Measurements from ENCODE around the gene TMEM270.
A peak's percentile ranks its signal among the peaks of the same experiment; 100 is the strongest.
"Not testable (repeated sequence)": the region's sequence is repeated elsewhere in the genome, so short reads cannot be mapped to it uniquely, and the experiment has no call there.

TMEM270 gene

DNA sequence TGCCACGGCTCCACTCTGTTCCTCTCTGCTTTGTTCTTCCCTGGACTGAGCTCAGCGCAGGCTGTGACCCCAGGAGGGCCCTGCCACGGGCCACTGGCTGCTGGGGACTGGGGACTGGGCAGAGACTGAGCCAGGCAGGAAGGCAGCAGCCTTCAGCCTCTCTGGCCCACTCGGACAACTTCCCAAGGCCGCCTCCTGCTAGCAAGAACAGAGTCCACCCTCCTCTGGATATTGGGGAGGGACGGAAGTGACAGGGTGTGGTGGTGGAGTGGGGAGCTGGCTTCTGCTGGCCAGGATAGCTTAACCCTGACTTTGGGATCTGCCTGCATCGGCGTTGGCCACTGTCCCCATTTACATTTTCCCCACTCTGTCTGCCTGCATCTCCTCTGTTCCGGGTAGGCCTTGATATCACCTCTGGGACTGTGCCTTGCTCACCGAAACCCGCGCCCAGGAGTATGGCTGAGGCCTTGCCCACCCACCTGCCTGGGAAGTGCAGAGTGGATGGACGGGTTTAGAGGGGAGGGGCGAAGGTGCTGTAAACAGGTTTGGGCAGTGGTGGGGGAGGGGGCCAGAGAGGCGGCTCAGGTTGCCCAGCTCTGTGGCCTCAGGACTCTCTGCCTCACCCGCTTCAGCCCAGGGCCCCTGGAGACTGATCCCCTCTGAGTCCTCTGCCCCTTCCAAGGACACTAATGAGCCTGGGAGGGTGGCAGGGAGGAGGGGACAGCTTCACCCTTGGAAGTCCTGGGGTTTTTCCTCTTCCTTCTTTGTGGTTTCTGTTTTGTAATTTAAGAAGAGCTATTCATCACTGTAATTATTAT, 28.9 kb upstream of the TMEM270 start:
- no peak for DNase-seq (ENCODE audit: low read depth, low spot score)

DNA sequence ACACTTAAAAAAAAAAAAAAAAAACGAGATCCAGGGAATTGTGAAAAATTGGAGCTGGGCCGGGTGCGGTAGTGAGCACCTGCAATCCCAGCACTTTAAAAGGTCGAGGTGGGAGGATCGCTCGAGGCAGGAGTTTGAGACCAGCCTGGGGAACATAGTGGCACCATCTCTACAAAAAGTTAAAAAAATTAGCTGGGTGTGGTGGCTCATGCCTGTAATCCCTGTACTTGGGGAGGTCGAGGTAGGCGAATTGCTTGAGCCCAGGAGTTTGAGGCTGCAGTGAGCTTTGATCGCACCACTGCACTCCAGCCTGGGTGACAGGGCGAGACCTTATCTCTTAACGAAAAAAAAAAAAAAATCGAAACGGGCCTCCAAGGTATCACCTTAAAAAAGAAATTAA, 28.2 kb upstream of the TMEM270 start:
- DNase-seq (ENCODE audit: low read depth, low spot score) = no peak

DNA sequence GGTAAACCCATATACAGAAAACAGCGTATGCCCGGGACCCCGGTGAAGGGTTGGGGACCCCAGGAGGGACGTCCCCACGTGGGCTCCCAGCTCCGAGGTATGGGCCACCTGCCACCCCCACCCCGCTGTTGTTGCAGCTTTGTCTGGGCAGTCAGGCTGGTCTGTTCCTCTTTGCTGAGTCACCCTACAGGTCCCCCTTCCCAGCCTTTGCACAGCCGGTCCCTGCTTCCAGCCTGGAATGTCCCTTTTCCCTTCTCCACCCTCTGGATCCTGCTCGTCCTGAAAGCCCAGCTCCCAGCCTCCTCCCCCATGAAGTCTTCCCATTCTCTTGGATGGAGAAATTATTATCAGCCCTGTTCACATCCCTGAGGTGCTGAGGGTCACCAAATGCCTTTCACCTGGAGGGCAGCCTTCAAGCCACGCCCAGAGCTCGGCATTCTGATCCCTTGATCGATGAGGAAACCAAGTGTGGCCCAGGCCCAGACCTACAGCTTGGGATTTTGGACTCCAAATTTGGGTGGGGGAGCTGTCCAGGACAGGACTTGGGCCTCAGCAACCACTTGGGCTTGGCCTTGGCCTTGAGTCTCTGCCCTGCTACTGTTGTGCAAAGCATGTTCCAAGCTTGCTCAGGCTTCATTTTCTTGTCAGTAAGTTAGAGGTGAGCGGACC, 27.6 kb upstream of the TMEM270 start:
- no peak for DNase-seq (ENCODE audit: low read depth, low spot score)

DNA sequence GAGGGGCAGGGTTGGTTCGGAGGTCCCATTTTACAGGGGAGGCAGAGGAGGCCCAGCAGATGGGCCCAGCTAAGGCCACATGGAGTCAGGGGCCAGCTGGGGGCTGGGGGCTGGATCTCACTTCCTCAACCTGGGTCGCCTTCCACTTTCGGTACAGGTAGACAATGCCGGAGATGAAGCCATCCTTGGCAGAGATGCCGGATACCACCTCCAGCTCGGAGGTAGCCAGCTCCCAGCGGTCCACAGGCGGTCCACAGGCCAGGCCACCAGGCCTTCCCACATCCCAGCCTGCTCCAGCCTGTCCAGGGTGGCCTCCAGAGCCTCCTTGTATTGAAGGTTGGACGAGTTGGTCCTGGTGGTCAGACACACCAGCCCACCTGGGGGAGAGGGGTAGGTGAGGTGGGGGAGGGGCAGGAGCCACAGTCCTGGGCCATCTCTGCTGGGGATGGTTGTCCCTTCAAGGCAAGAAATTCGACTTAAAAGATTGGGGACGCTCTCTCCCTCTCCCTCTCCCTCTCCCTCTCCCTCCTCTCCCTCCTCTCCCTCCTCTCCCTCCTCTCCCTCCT, 26.2 kb upstream of the TMEM270 start:
- DNase-seq (ENCODE audit: low read depth, low spot score) = no peak

DNA sequence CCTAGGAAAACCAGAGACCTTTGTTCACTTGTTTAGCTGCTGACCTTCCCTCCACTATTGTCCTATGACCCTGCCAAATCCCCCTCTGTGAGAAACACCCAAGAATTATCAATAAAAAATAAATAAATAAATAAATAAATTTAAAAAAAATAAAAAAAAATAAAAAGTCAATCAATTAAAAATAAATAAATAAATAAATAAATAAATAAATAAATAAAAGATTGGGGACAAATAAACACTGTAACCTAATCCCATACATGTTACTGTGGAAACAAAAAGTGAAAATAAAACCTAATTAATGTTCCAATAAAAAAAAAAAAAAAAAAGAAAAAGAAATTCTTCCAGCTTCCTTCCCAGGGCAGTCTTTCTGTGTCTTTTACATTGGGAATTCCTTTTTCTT, 23.8 kb upstream of the TMEM270 start:
- DNase-seq (ENCODE audit: low read depth, low spot score) = not testable (repeated sequence)

DNA sequence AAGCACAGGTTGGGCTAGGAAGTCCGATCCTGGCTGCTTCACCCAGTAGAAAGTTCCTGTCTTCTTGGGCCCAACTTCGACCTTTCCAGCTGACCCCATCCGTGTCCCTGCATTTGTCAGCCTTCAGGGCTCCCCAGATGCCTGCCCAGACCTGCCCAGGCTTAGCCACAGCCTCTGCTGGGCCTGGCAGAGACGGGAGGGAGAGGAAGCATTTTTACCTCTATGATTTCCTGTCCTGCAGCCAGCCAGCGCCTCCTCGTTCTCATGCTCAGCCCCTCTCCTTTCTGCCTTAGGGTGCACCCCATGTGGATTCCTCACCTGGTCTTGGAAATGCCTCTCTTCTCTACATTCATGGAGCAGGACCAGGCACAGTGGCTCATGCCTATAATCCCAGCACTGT, 22.3 kb upstream of the TMEM270 start:
- DNase-seq (ENCODE audit: low read depth, low spot score) = no peak

DNA sequence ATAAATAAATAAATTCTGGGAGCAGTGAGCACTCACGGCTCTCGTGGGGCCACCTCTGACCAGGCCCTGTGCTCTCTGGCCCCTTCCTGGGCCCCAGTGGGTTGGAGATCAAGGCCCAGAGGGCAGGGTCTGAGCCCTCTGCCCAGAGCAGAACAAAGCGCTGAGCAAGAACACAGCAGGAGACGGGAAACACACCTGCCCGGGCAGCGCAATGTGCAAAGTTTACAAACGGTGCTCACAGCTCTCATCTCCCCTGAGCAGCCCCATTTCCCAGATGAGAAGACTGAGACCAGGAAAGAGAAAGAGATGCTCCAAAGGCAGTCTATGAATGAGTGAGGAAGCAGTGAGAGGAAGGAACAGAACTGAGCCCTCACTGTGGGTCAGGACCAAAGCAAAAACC, 21.7 kb upstream of the TMEM270 start:
- no peak for DNase-seq (ENCODE audit: low read depth, low spot score)

DNA sequence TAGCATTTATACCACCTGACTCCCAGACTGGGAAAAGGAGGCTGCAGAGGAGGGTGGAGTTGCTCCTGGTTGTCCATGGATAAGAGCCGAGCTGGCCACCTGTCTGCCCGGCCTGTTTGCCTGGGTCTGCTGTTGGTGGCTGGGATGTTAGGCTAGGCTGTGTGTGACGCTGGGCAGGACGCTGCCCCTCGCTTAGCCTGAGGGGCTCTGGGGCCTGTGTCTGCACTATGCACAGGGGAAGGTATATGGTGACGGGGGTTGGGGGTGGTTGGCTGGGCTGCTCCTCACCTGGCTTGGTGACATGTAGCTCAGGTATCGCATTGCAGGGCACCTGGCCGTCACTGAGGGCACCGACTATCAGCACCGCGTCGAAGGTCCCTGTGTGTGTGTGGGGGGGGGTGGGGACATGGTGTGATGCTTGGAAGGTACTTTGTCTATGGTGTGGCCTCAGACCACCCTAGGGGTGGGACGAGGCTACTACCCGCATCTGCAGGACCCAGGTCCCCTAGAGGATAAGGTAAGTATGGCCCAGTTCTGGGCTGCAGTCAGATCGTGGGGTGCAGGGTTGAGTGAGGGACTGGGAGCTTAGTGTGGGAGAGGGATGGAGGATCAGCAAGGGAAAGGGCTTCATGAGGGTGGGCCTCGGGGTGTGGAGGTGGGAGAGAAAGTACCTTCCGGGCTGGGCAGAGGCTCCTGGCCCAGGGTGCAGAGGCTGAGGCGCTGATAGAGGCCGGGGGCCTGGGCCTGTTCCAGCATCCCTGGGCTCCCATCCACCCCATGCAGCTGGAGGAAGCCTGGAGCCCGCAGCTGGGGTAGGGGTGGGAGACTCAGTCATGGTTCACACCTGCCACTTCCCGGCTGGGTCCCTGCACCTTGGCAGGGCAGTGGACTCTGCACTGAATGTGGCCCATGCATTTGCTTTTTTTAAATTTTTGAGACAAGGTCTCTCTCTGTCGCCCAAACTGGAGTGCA, 20.9 kb upstream of the TMEM270 start:
- DNase-seq (ENCODE audit: low read depth, low spot score) = no peak

DNA sequence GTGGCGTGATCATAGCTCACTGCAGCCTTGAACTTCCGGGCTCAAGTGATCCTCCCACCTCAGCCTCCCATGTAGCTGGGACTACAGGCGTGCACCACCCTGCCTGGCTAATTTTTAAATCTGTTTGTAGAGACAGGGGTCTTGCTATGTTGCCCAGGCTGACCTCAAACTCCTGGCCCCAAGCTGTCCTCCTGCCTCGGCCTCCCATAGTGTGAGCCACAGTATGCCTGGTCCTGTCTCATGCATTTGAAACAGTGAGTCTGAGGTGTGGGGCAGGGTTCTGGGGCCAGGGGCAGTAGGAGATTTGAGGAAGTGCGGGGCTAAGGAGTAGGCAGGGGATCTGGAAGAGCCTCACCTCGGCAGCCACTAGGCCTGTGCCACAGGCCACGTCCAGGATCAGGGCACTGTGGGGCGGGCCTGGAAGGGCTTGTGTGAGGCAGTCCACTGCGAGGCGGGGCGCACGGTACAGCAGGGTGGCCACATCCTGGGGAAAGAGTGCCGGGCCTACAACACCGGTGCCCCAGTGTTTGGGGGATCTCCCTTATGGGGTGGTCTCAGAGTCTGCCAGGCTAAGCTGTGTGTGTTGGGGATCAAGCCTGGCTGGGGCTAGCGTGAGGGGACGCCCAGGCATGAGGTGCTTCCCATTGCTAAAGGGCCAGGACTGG, 20.1 kb upstream of the TMEM270 start:
- DNase-seq (ENCODE audit: low read depth, low spot score) = no peak

DNA sequence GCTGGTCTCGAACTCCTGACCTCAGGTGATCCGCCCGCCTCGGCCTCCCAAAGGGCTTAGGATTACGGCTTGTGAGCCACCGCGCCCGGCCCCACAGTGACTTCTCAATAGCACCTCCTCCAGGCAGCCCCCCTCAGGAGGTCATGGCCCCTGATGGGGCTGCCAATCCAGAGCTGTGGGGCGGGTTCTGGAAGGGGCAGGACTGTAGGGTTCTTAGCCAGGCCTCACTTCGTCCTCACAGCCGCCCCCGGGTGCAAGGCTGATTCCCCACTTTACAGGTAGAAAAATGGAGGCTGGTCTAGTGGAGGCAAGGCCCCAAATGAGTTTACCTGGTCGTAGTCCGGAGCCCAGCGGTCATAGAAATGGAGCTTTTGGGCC, 19.3 kb upstream of the TMEM270 start:
- no peak for DNase-seq (ENCODE audit: low read depth, low spot score)

DNA sequence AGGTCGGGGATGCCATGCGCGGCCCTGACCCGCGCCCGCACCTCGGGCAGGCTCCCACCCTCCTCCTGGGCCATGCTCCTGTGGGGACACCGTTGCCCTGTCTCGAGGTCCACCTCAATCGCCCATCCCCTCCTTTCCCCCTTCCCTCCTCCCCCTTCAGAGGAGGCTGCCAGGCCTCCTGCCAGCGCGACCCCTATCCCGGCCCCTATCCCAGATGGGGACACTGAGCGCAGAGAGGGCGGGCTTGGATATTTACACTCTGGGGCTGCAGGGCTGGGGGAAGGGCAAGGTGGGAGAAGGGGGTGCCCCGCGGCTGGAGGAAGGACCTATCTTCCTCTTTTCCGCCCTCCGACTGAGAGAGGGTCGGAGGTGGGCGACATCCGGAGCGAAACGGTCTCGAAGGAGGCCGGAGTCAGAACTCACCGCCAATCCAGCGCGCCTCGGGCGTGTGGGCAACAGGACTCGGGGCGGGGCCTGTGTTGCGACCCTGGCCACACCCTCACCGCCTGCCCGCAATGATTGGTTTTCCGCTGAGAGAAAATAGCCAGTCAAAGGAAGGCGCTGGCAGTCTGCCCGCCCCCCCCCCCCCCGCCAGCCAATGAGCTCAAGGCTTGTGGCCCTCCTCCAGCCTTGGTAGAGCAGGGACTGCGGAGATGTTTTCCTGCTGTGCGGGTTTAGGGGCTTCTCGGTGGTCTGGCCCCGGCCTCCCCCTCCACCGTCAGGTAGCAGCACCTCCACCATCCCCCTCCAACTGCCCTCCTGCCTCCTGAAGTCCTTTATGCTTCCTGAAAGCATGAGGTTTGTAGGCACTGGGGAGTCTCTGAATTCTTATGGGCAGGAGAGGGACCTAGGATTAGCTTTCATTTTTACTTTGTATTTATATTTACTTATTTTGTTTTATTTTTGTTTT, 18.6 kb upstream of the TMEM270 start, which contains the start of gene METTL27:
Gene METTL27 (minus strand): TSS at position 450 of the 910 bp plus-strand sequence. CDS start 376 bp downstream, at position 74.
- peak; percentile 78 for DNase-seq (ENCODE audit: low read depth, low spot score)

DNA sequence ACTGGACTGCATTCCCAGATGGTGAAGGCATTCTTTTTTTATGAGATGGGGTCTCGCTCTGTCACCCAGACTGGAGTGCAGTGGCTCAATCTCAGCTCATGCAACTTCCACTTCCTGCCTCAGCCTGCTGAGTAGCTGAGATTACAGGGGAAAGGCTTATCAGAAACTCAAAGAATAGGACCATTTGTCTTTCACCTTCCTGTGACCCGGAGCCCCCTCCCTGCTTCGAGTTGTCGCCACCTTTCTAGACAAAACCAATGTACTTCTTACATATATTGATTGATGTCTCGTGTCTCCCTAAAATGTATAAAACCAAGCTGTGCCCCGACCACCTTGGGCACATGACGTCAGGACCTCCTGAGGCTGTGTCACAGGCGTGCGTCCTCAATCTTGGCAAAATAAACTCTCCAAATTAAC, 16.8 kb upstream of the TMEM270 start:
- no peak for DNase-seq (ENCODE audit: low read depth, low spot score)

DNA sequence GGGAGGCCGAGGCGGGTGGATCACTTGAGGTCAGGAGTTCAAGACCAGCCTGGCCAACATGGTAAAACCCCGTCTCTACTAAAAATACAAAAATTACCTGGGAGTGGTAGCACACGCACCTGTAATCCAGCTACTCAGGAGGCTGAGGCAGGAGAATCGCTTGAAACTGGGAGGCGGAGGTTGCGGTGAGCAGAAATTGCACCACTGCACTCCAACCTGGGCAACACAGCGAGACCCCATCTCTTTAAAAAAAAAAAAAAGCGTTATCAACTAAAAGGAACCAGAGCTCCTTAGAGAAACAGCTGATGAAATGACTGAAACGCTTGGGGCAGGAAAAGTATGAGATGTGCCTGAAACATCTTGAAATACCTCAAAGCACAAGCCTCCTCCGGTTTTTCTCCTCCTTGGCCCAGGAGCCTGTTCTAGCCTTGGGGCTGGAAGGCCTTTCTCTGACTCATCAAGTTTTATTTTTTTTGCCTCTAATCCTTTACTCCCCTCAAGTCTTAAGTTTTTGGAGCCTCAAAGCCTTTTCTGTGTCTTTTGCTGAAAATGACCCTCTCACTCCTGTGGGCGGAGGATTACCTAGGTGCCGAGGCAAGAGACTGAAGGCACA, 16.0 kb upstream of the TMEM270 start:
- DNase-seq (ENCODE audit: low read depth, low spot score) = no peak

DNA sequence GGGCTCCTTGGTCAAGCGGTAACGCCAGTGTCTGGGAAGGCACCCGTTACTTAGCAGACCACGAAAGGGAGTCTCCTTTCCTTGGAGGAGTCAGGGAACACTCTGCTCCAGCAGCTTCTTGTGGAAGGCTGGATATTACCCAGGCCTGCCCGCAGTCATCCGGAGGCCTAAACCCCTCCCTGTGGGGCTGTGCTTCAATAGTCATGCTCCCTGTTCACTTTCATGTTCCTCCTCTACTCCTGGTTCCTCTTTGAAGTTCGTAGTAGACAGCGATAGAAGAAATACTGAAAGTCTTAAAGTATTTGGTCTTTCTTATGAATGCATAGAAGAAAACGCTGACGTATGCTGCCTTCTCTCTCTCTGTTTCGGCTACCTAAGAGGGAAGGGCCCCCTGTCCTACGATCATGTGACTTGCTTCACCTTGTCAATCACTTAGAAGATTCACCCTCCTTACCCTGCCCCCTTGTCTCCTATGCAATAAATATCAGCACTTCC, 15.2 kb upstream of the TMEM270 start:
- not testable (repeated sequence) for DNase-seq (ENCODE audit: low read depth, low spot score)

DNA sequence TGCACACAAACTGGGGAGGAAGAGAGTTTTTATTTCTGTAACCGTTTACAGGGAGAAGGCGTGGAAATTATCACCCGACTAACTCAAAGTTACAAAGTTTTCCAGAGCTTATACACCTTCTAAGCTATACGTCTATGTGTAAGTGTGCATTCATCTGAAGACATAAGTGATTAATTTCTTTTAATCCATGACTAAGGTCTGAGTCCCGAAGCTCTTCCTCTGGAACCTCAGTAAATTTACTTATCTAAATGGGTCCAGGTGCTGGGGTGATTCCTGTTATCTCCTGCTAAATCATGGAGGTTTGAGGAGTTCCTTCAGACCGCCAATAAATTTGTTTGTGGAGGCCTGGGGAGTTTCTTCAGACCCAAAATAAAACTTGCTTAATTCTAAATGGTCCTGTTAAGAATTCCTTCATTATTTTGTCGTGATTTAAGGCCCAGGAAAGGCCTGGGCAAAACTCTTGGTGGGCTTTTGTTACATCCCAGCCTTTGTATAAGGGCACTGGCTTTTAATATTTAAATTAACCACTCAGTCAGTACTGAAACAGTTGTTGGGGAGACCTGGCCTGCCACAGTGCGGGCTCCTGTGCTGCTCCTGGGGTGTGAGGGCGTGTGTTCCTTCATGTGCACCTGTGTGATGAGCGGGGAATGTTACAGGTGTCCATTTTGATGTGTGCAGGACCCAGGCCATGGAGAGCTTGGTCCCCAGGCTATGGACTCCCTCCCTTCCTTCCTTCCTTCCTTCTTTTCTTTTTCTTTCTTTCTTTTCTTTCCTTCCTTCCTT, 12.8 kb upstream of the TMEM270 start:
- DNase-seq (ENCODE audit: low read depth, low spot score) = no peak

DNA sequence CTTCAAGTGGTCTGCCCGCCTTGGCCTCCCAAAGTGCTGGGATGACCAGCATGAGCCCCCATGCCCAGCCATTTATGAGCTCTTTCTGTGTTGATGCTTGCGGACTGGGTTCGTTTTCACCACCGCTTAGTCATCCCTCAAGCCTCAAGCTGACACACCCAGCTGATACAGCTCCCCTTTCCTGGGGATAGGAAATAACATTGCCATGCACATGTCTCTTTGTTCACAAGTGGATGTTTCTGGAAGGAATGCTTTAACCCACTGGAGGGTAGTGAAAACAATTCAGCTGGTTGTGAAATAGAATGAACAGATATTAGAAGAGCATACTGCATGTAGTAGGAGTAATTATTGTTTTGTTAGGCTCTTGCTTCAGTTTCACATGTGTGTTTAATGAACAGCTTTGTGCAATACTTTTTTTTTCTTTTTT, 10.2 kb upstream of the TMEM270 start:
- no peak for DNase-seq (ENCODE audit: low read depth, low spot score)

DNA sequence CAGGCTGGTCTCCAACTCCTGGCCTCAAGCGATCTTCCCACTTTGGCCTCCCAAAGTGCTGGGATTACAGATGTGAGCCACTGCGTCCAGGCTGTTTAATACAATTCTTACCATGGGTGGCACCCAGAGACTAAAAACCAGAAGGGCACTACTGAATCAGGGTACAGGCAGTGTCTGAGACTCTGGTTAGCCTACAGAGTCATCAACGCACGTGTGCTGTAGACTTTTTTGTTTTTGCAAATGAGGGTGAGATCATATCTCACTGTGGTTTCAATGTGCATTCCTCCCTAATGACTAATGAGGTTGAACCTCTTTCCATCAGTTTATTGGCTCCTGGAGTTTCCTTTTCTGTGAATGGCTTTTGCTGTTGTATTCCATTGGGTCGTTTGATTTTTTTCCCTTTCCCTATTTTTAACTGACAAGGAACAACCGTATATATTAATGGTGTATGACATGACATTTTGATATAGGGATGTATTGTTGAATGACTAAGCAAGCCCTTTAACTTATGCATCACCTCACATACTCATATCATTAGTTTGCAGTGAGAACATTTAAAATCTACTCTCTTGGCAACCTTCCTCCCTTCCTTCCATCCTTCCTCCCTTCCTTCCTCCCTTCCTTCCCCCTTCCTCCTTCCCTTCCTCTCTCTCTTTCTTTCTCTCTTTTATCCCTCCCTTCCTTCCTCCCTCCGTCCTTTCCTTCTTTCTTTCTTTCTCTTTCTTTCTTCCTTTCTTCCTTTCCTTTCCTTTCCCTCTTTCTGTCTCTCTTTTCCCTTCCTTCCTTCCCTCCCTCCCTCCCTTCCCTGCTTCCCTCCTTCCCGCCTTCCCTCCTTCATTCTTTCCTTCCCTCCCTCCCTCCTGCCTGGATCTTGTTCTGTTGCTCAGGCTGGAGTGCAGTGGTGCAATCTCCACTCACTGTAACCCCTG, 9.3 kb upstream of the TMEM270 start:
- DNase-seq (ENCODE audit: low read depth, low spot score) = no peak
